Activated CD4-positive, CD25-positive, alpha-beta regulatory T cell treated with anti-CD3 and anti-CD28 coated beads, Interleukin-2, amount 50 U/mL, for 72 hours (primary cell): ENCODE results near the gene MAP7D1.
A peak's percentile ranks its signal among the peaks of the same experiment; 100 is the strongest.

ENCODE experiments used
- DNase-seq: peaks from one replicate; pipeline ENCODE4 v3.0.0; 2021

MAP7D1 gene

DNA sequence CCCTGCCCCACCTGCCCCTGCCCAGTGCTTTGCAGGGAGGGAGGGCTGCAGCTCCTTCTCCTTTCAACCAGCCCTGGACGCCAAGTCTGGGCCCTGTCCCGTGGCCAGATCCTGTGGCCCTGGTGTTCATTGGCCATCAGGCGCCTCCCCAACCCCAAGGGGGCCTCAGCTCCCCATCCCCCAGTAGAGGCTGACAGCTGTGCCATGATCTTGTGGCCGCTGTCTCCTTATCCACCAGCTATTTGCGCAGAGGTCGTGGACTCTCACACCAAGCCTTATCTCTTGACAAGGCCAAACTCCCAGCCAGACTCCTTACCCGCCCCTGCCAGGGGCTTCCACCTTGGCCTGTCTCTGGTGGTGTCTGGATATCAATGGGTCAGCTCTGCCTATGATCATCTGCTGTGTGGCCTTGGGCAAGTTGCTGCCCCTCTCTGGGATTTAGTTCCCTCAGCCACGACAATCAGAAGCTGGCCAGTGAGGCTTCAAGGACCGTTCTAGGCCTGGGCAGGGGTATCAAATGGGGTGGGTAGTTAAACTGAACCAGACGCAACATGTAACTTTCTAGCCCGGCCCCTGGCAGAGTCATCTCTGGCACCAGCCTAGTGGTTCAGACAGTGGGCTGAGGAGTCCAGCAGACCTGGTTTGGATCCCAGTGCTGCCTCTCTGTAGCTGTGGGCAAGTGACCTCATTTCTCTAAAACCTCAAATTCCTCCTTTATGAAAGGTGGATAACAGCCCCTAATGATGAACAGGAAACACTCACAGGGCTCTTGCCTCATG lies 27.6 kb upstream of the MAP7D1 start:
- DNase-seq: no peak

DNA sequence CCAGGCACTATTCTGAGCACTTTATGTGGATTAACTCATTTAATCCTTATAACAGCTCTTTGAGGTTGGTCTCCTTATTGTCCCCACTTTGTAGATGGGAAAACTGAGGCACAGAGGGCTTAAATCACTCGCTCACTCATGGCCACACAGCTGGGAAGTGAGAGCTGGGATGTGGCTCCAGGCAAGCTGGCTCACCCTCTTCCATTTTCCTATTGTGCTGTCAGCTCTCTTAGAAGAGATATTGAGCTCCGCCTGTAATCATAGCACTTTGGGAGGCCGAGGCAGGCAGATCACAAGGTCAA lies 27.1 kb upstream of the MAP7D1 start:
- no peak for DNase-seq

DNA sequence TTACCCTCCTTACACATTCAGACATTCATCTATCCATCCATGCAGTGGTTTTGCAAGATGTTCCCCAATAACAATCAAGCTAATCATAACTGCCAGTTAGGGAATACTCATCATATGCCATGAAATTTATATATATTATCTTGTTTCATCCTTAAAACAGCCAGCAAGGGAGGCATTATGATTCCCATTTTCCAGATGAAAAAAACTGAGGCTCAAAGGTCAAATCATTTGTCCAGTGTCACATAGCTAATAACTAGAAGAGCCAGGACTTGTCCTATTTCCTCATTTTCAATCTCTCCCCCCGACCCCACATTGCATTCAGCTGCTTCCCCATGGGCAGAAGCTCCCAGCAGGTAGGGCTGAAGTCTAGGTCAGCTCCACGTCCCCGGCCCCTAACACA lies 23.9 kb upstream of the MAP7D1 start:
- DNase-seq: no peak

DNA sequence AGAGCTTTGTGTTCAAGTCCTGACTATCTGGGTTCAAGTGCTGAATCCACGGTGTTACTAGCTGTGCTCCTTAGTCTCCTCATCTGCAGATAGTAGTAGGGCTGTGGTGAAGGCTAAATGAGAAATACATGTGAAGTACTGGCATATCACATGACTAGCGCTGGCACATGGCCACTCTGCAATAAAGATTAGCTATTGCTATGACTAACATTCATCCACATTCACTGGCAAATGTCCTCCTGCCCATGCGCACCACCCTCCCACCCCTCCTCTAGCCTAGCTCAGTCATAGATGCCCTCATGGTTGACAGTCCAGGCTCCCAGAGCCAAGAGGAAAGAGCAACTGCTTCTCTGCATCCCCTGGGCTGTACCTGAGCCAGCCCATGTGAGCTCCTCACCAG lies 22.5 kb upstream of the MAP7D1 start:
- DNase-seq: no peak

DNA sequence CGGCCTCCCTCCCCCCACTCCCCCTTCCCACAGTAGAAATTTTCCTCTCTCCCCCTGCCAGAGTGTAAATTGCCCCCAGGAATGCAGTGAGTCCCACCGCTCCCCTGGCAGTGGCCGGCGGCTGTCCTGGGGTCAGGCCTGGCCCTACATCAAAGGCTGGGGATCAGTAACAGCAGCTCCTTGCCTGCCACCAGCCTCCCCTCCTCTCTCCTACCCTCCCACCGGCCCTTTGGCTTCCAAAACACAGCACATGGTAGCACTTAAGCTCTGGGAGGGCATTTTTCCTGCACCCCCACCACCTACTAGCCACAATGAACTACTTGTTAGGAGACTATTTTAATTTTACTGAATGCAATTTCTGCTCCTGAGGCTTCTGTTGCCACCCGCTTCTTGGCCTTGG lies 21.9 kb upstream of the MAP7D1 start:
- no peak for DNase-seq

DNA sequence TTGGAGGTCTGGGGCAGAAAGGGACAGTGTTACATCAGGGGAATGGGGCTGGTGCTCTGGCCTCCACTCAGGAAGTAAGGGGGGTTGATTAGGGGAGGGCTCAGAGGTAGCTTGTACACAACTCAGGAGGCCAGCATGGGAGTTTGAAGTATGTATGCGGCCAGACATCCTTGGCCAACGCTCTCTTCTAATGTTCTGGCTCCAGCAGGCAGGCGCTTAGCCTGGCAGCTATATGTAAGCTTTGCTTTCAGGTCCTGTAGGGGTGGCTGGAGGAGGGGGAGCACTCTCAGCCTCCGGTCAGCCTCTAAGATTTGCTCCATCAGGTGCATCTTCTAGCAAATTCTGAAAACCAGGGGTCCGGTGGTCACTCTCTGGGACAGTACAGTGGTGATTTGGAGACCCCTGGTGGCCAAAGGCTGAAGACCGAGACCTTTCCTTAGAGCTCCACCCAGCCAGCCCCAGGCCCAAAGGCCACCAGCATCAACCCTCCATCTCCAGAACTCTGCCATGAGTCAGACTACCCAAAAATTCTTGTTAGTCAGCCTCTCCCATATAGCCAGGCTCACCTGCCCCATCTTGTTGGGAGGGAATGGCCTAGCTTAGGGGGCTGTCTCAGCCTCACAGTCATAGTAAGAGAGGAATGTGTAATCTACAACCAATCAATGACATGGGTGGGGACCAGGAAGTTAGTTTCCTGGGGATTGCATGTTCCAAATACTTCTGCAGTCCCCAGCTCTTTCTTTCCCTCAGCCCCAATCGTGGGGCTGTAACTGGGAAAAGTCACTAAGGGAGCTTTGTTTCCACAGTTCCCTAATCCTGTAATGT lies 21.2 kb upstream of the MAP7D1 start:
- DNase-seq: no peak

DNA sequence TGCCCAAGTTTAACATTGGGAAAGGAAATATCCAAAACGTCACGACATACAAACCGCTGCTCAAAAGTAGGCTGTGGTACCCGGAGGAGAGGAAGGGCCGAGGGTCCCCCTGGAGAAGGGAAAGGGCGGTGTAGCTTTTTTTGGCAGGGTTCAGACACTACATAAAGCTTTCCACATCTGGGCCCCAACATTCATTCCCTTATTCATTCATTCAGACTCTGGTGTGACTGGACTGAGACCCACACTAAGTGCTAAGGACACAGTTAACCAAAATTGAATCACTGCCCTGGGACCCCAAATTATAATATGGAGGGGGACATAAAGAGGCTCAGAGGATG lies 20.7 kb upstream of the MAP7D1 start:
- no peak for DNase-seq

DNA sequence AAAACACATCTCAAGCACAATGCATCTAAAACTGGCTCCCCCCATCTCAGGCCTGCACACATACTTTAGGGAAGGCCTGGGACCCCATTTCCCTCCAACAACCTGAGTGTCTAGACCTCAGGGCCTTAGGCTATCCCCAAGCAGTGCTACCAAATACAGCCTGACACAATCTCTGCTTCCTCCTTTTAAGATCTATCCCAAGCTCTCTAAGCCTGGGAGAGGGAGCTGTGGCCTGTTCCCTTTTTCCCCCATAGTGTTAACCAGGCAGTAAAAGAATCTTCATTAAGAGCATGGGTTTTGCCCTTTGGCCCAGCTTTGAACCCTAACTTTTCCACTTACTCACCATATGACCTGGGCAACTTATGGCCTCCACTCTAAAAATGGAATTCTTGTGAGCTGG lies 20.2 kb upstream of the MAP7D1 start:
- no peak for DNase-seq

DNA sequence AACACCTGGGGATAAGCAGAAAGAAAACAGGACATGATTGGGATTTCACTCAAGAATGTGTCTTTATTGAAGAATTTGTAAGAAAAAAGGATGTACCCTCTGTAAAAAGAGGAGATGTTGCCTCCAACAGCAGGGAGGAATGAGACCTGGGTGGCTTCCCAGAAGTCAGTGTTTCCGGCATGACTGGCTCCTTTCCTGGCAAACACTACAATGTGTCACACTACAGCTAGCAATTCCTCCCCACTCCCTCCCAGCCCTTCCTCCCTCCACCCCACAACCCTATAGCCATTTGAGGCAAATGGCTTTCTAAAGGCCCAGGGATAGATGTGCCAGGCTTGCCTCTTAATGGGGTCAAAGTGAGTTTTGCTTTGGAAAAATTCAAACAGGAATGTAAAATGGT lies 19.4 kb upstream of the MAP7D1 start:
- DNase-seq: no peak

DNA sequence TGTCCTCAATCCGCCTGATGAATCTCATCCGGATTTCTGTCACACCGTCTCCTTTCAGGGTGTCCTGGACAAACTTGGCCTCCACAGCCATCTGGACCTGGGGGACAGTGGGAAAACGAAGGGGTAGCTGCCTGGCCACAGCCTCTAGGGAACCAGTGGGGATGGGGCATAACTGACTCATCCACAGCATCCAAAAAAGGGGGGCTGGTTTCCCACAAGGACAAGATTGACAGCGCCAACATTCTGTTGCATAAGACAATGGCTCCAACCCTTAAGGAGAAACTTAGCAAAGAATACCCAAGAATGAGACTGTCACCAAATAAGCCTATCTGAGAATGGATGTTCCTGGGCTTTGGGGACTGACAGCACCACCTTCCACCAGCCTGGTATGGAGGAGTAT lies 18.7 kb upstream of the MAP7D1 start:
- no peak for DNase-seq

DNA sequence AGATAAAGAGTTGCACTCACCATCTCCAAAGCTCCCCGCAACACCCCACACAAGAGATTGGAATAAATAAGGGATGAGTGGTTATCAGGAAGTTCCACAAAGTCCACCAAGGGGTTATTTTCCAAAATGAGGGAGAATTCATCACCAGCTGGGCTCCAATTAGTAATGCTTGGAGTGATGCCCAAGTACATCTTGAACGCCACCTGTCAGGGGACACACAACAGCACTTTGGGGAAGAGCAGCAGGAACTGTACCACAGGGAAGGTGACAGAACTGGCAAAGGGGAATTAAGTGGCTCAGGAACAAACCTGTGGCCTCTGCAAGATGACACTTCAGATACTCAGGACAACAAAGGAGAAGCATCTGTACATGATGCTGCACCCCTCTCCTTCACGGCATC lies 18.2 kb upstream of the MAP7D1 start:
- no peak for DNase-seq

DNA sequence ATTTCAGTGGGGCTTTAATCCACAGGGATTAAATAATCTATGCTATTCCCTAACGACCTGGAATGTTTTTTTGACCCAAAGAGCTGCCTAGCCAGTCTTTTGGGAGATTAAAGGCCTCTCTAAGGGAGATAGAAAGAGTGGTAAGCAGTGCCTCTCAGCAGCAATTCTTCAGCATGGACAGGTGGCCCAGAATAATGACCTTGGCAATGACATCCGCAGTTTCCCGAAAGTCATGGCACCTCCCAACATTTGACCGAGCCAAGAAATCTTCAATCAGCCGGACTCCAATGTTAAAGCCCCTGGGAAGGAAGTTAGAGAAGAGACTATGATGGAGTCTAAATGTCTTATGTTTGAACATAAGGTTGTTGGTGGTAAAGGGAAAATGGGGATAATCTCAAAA lies 16.4 kb upstream of the MAP7D1 start:
- DNase-seq: no peak

DNA sequence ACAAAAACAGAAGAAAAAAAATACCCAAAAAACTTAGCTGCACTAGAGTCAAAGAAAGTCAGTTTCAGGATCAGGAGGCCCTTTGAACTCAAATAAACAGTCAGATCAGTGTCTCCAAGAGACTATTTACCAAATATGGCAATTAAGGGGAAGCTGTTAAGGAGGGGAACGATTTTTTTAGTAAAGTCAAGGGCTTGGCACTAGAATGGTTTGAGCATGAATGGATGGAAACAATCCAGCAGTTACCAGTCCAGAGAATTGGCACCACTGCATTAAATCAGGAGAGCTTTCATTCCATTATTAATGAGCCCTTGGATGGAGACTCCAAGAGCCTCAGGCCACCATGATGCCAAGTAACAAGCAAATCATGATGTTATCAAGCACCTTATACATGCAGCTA lies 13.8 kb upstream of the MAP7D1 start:
- no peak for DNase-seq

DNA sequence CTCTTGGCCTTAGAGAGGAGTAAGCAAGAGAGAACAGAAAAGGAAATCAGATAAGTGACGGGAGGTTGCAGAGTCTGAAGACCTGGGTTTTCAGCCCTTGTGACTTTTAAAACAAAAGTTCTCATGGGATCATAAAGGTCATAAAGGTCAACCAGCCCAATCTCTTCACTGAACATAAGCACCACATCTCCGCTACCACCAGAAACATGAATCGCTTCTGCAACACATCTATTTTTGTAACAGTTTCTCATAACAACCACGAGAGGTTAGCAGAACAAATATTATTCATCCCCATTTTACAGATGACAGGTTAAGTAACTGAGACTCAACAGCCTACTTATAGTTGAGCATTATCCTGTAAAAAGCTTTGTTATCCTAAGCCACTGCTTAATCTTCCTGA lies 12.5 kb upstream of the MAP7D1 start:
- no peak for DNase-seq

DNA sequence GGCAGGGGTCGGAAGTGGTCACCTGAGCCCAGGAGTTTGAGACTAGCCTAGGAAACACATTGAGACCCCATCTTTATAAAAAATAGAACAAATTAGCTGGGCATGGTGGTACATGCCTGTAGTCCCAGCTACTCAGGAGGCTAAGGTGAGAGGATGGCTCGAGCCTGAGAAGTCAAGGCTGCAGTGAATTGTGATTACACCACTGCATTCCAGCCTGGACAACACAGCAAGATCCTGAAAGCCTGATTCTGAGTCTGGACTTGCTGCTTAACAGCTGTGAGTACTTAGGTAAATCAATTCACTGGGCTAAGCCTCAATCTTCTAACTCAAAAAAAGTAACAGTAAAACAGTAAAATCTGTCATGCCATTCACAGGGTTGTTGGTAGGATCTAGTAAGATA lies 11.5 kb upstream of the MAP7D1 start:
- DNase-seq: no peak

DNA sequence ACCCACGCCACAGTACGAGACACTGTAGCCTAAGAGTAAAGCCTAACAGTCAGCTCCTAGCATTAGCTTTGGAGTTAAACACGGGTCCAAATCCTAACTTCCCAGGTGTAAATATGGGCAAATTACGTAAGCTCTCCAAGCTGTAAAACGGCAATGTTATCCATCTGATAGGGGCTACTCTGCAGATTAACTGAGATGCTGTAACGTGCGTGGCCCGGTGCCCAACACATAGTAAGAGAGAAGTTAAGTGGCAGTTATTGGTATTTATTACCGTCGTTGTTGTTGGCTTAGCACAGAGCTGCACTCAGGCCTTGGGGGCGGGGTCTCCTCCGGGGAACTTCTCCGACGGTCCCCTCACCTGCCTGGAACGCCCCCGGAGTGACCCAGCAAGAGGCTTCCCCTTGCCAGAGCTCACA lies 7.1 kb upstream of the MAP7D1 start:
- no peak for DNase-seq

DNA sequence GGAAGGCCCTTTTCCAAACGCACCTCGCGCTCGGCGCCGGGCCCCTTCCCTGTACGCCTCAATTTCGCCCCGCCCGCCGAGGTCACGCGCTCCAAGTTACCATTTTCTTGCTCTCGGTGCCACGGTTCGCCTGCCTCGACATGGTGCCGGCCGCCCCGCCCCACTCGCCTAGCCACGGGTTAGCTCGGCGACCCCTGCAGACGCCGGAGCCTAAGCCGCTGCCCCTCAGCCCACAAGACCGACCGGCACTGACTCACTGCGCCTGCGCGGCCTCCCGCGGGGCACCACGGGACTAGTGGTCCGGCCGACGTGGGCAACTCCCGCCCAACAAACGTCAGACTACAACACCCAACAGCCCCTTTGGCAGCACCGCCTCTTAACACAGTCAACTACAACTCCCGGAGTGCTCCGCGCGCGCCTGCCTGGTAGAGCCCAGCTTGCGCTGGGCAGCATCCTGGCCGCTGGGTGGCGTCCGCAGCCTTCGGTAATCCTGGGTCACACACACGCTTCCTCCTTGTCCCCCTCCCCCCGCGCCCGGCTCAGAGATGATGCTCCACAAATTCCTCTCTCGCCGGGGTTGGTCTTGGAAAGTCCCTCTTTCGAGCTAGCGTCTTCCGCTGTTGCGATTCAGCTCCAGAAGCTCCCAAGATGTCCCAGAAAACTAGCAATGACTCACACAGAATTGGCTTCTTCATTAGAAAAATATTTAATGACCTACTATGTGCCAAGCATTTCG lies 6.6 kb upstream of the MAP7D1 start, which contains the start of gene TRAPPC3:
Gene TRAPPC3, minus strand, starts transcription at position 250 of the 736 bp plus-strand sequence. Its CDS starts 108 bp downstream, at position 142.
- peak; percentile 98 for DNase-seq

DNA sequence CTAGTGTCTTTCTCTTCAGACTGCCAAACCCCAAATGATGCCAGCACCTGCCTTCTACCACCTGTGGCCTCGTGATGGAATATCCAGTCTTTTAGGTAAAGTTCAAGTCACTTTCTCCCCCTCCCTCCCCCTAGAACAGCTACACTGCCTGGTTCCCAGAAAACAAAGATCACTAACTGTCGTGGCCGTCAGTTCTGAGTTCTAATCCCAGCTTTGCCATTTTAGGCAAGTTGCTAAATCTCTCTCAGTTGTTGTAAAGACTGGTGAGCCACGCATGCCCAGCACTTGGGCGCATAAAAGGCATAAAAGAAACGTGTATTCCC lies 6.0 kb upstream of the MAP7D1 start:
- DNase-seq: no peak

DNA sequence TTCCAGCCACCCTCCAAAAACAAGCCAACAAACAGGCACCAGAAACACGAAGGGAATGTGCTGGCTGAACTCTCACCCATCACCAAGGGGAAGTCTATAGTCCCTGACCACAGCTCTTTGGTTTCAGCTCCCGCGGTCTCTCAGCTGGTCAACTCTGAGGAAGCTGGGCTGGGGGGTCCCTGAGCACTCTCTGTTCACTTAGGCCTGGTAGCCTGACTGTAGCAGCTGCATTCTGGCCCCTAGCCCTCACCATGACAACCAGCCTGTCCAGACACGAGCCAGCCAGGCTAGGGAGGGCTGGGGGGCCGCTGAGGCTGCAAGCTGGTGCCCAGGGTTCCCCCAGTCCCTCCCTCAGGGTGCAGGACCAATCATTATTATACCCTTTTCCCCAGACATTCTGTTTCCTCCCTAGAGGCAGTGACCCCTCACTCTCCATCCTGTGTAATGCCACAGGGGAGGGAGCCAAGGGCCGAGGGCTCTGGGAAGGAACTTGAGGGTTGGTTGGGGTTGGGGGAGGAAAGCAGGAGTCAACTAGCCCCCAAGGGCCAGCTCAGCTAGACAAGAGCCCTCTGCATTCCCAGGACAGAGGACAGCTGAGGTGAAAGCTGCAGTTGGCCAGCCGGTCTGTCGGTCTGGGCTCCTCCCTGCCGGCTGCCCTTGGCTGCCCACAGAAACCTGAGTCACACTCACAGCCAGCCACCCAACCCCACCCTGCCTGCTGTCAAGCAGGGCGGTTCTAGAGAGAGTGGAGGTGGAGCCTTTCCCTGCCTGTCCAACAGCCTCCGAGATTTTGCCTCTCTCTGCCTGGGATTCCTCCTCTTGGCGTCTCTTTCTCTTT lies 5.4 kb upstream of the MAP7D1 start:
- peak; percentile 77 for DNase-seq

DNA sequence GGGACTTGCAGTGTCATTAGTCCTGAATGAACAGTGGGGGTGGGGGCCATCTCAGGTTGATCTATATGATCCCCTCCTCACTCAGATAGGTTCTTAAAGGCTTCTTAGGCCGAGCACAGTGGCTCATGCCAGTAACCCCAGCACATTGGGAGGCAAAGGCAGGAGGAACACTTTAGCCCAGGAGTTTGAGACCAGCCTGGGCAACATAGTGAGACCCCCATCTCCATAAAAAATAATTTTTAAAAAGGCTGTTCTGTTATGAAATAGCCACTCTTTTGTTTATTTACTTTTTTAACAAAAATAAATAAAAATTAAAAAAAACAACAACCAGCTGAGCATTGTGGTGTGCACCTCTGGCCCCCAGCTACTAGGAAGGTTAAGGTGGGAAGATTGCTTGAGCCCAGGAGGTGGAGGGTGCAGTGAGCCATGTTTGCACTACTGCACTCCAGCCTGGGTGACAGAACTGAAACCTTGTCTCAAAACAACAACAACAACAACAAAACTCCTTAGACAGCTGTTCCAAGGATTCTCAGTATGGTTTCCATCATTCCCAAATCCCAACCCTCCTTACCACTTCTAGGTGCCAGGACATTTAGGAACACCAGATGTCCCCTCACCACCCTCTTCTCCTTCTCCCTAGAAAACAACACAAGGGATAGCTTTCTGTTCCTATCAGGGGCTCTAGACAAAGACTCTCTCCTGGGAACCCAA lies 4.7 kb upstream of the MAP7D1 start:
- DNase-seq: no peak

DNA sequence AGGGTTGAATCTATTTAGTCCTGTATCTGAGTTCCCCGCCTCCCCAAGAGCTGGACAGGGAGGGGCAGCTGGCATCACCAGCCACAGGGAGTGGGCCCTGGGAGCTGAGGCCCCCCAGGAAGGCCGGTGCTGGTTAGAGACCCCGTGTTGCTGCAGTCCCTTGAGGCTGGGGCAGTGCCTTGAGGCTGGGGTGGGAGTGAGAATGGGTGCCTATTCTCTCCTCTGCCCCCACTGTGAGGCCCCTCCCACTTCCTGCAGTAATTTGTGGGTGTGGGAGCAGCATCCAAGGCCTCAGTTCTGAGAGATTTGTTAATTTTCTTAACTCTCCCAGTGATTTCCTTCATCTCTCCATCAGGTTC lies 4.1 kb upstream of the MAP7D1 start:
- DNase-seq: peak; percentile 48

DNA sequence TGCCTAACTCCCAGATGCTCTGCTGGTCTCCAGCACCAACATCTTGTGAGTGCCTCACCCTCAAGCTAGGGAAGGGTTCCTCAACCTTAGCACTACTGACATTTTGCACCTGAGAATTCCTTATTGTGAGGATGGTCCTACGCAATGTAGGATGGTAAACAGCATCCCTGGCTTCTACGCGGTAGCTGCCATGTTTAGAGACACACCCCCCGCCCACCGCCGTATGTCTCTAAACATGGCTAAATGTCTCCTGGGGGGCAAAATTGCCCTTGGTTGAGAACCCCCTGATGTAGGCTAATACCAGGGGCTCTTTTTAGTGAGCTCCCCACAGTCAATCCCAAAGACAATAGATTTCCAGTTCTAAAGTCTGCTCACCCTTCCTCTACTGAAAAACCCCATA lies 2.5 kb upstream of the MAP7D1 start:
- no peak for DNase-seq

DNA sequence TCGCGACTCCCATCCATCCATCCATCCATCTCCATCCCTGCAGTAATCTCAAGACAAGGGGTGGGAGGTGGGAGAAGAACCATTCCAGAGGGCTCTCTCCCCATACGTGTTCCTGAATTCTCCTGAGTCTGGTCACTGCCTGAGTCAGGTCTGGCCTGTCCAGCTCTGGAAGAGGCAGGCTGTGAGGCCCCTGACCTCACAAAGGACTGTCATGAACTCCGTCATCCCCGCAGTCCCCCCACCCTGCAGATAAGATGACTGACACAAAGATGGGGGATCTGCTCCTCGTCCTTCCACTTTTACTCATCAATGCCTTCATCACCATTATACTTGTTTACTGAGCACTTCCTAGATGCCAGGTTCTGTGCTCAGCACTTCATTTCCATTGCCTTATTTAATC lies 1.6 kb upstream of the MAP7D1 start:
- no peak for DNase-seq
